ENCODE measurements around the gene KANSL2.
A peak's percentile ranks its signal among the peaks of the same experiment; 100 is the strongest.
"Not testable (repeated sequence)": the region's sequence is repeated elsewhere in the genome, so short reads cannot be mapped to it uniquely, and the experiment has no call there.

KANSL2 gene

GRCh38 chr12:48683534-48683933 lies 1.5 kb upstream of the KANSL2 start:
- DNase-seq (ENCODE audit: low spot score): no peak

- DNase-seq (ENCODE audit: low spot score): no peak
These were observed 889 bp upstream of the KANSL2 start for GRCh38 chr12:48682927-48683326.

GRCh38 chr12:48682533-48682905 lies 481 bp upstream of the KANSL2 start:
- not testable (repeated sequence) for DNase-seq (ENCODE audit: low spot score)

- peak; percentile 26 for DNase-seq (ENCODE audit: low spot score)
These were observed 684 bp downstream of the KANSL2 start for GRCh38 chr12:48681399-48681709.

GRCh38 chr12:48680861-48681260 lies 1.2 kb downstream of the KANSL2 start:
- no peak for DNase-seq (ENCODE audit: low spot score)

GRCh38 chr12:48678551-48679185 lies 3.4 kb downstream of the KANSL2 start:
- no peak for DNase-seq (ENCODE audit: low spot score)

GRCh38 chr12:48671231-48671856 lies 10.7 kb downstream of the KANSL2 start:
- DNase-seq (ENCODE audit: low spot score): no peak

- DNase-seq (ENCODE audit: low spot score): no peak
These were observed 13.0 kb downstream of the KANSL2 start for GRCh38 chr12:48668996-48669395.

- DNase-seq (ENCODE audit: low spot score): no peak
These were observed 22.2 kb downstream of the KANSL2 start for GRCh38 chr12:48659863-48660262.

GRCh38 chr12:48651681-48652080 lies 30.4 kb downstream of the KANSL2 start:
- DNase-seq (ENCODE audit: low spot score): no peak

- not testable (repeated sequence) for DNase-seq (ENCODE audit: low spot score)
These were observed 36.7 kb downstream of the KANSL2 start for GRCh38 chr12:48645354-48645753.

- DNase-seq (ENCODE audit: low spot score): no peak
These were observed 39.0 kb downstream of the KANSL2 start for GRCh38 chr12:48643011-48643410.

GRCh38 chr12:48641752-48642555 lies 40.1 kb downstream of the KANSL2 start:
- DNase-seq (ENCODE audit: low spot score): not testable (repeated sequence)

- DNase-seq (ENCODE audit: low spot score): no peak
These were observed 41.2 kb downstream of the KANSL2 start for GRCh38 chr12:48640854-48641253.

GRCh38 chr12:48640428-48640827 lies 41.6 kb downstream of the KANSL2 start:
- DNase-seq (ENCODE audit: low spot score): no peak

GRCh38 chr12:48631071-48631470 lies 51.0 kb downstream of the KANSL2 start:
- DNase-seq (ENCODE audit: low spot score): no peak

- DNase-seq (ENCODE audit: low spot score): no peak
These were observed 51.7 kb downstream of the KANSL2 start for GRCh38 chr12:48630346-48630745.

- no peak for DNase-seq (ENCODE audit: low spot score)
These were observed 52.5 kb downstream of the KANSL2 start for GRCh38 chr12:48629541-48629940.

- no peak for DNase-seq (ENCODE audit: low spot score)
These were observed 54.5 kb downstream of the KANSL2 start for GRCh38 chr12:48627556-48627955.

- not testable (repeated sequence) for DNase-seq (ENCODE audit: low spot score)
These were observed 59.0 kb downstream of the KANSL2 start for GRCh38 chr12:48622997-48623396.

- DNase-seq (ENCODE audit: low spot score): peak; percentile 47
These were observed 63.5 kb downstream of the KANSL2 start for GRCh38 chr12:48618541-48618940.

- DNase-seq (ENCODE audit: low spot score): no peak
These were observed 66.4 kb downstream of the KANSL2 start for GRCh38 chr12:48615681-48616080.

GRCh38 chr12:48613321-48613720 lies 68.7 kb downstream of the KANSL2 start:
- DNase-seq (ENCODE audit: low spot score): no peak
